Peyer's patch (tissue), 4 donors: Measurements from ENCODE around the gene PTEN. TPM values are rescaled to one million over a fixed set of nuclear protein-coding genes. Genes with fewer than 3 reads are reported as not detected.
"Not testable (repeated sequence)": the region's sequence is repeated elsewhere in the genome, so short reads cannot be mapped to it uniquely, and the experiment has no call there.

ENCODE experiments used
- DNase-seq, 3 donors: peaks; one replicate each; pipeline ENCODE4 v3.0.0-alpha.2; 2017 to 2019
- H3K27ac ChIP-seq, 4 donors: fragments of 200-600 bp; sonication (generic); one replicate each; pipeline ENCODE4 v1.5.1; 2016 to 2019
- H3K27me3 ChIP-seq, 2 donors: fragments of 200-600 bp; sonication (generic); one replicate each; pipeline ENCODE4 v1.5.1; 2019
- H3K36me3 ChIP-seq, 3 donors: fragments of 200-600 bp; sonication (generic); one replicate each; pipeline ENCODE4 v1.5.1; 2016 to 2019
- H3K4me1 ChIP-seq, 4 donors: fragments of 200-600 bp; sonication (generic); one replicate each; pipeline ENCODE4 v1.5.1; 2016 to 2019
- H3K4me3 ChIP-seq, 4 donors: fragments of 200-600 bp; sonication (generic); 1 replicate in 3 of 4; 2 replicates in 1 of 4; pipeline ENCODE4 v1.5.1; 2016 to 2019; ENCODE audit warnings: mild to moderate bottlenecking in 1 of 4
- H3K9me3 ChIP-seq, 4 donors: fragments of 200-600 bp; sonication (generic); one replicate each; pipeline ENCODE4 v1.5.1; 2016 to 2019; ENCODE audit warnings: mild to moderate bottlenecking in 1 of 4
- POLR2A ChIP-seq, 2 donors: fragments of 450-650 bp; IDR thresholded peaks; one replicate each; pipeline ENCODE4 v1.5.1; 2017; ENCODE audit warnings: antibody characterized with exemption in 2 of 2, mild to moderate bottlenecking in 2 of 2, moderate library complexity in 2 of 2
- total RNA-seq, 4 donors: library from RNA; depleted of rRNA; stranded (reverse); fragments of >200 nt; gene quantifications; one replicate each; pipeline ENCODE4 v1.1.0, GENCODE V29; 2016
- TF ChIP-seq, protein P1 (sequence below), 6 experiments: fragments of 450-650 bp in 4 of 6; fragments of 200-600 bp in 2 of 6; sonication (generic) in 1 of 6; IDR thresholded peaks; one replicate each; pipeline ENCODE4 v1.5.1; 2017 to 2019; ENCODE audit warnings: antibody characterized with exemption in 6 of 6, mild to moderate bottlenecking in 3 of 6, moderate library complexity in 1 of 6

Gene PTEN
- total RNA-seq, 4 donors from 2014 or later: 107 to 146 (median 125) TPM

DNA sequence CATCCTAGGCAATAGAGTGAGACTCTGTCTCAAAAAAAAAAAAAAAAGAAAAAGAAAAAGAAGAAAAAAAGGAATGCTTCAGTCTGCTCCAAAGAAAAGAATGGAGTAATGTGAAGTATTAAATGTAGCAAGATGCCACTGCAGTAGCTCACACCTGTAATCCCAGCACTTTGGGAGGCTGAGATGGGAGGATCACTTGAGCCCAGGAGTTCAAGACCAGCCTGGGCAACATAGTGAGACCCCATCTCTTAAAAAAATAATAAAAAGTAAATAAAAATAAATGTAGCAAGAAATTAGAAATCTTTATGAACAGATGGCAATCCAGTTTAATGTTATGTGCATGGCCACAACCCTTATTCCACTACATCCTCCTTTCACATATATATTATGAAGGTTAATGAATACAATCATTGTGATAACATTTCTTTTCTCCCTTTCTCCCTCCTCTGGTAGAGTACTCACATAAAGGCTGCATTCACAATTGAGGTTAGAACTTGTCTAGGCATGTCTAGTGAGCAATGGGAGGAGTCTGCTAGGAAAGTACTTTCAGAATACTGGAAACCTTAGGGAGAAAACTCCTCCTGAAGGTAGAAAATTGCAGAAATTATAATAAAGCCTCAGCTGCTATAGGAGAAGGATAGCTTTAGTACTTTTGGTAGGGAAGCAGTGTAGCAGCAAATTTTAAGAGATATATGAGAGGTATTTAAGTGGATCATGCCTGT is 20.5 kb upstream of the PTEN start:
- Histone ChIP-seq H3K4me1 (no peaks in the 10 kb centered on the region), H3K36me3 (no peaks in the 10 kb centered on the region), H3K27me3 (no peaks in the 10 kb centered on the region), H3K4me3 (no peak overlapping the region), H3K9me3 (no peaks in the 10 kb centered on the region), H3K27ac (peak overlapping the region in 2 of 4 donors; percentile 46 to 82)
- no peak for TF ChIP-seq POLR2A (IDR thresholded peaks at IDR 0.05)
- TF ChIP-seq, protein P1, sequence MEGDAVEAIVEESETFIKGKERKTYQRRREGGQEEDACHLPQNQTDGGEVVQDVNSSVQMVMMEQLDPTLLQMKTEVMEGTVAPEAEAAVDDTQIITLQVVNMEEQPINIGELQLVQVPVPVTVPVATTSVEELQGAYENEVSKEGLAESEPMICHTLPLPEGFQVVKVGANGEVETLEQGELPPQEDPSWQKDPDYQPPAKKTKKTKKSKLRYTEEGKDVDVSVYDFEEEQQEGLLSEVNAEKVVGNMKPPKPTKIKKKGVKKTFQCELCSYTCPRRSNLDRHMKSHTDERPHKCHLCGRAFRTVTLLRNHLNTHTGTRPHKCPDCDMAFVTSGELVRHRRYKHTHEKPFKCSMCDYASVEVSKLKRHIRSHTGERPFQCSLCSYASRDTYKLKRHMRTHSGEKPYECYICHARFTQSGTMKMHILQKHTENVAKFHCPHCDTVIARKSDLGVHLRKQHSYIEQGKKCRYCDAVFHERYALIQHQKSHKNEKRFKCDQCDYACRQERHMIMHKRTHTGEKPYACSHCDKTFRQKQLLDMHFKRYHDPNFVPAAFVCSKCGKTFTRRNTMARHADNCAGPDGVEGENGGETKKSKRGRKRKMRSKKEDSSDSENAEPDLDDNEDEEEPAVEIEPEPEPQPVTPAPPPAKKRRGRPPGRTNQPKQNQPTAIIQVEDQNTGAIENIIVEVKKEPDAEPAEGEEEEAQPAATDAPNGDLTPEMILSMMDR (IDR thresholded peaks at IDR 0.05): no peak
- no peak for DNase-seq

DNA sequence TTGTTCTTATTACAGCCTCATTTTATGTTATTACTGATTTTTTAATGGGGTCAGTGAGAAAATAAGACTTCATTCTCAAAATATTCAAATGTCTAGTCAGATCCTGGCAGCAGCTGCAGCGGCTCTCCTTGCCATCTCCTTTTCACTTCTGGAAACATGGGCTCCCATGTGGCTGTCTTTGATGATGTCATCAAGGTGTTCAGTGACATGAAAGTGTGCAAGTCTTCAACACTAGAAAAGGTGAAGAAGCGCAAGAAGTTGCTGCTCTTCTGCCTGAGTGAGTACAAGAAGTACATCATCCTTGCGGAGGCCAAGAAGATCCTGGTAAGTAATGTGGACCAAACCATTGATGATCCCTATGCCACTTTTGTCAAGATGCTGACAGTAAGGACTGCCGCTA is 19.7 kb upstream of the PTEN start:
- Histone ChIP-seq H3K4me3 (no peak overlapping the region), H3K9me3 (no peaks in the 10 kb centered on the region), H3K27me3 (no peaks in the 10 kb centered on the region), H3K4me1 (no peaks in the 10 kb centered on the region), H3K27ac (no peak overlapping the region), H3K36me3 (no peaks in the 10 kb centered on the region)
- DNase-seq: no peak
- TF ChIP-seq, protein P1 (IDR thresholded peaks at IDR 0.05): no peak
- TF ChIP-seq POLR2A (IDR thresholded peaks at IDR 0.05): no peak

DNA sequence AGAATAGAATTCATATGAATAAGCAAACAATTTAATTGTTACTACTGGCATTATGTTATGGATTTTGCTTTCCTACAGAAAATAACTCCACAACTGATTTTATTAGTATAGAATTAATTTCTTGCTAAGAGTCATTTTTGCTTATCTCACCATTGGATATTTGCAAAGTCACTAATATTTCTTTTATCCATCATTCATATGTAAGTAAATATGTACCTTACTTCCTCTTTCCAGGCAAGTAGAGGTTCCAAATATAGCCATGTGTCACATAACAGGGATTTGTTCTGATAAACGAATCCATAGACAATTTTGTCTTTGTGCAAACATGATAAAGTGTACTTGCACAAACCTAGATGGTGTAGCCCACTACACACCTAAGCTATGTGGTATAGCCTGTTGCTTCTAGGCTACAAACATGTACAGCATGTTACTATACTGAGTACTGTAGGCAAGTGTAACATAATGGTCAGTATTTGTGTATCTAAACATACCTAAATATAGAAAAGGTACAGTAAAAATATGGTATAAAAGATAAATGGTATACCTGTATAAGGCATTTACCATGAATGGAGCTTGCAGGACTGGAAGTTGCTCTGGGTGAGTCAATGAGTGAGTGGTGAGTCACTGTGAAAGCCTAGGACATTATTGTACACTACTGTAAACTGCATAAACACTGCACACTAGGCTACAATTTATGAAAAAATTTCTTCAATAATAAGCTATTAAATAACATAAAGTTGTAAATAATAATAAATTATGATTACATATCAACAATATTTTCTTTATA is 18.4 kb upstream of the PTEN start:
- Histone ChIP-seq H3K4me1 (no peaks in the 10 kb centered on the region), H3K36me3 (no peaks in the 10 kb centered on the region), H3K9me3 (no peaks in the 10 kb centered on the region), H3K4me3 (no peak overlapping the region), H3K27ac (no peak overlapping the region), H3K27me3 (no peaks in the 10 kb centered on the region)
- peak in 1 of 3 donors; percentile 69 for DNase-seq
- TF ChIP-seq, protein P1 (IDR thresholded peaks at IDR 0.05): no peak
- no peak for TF ChIP-seq POLR2A (IDR thresholded peaks at IDR 0.05)

DNA sequence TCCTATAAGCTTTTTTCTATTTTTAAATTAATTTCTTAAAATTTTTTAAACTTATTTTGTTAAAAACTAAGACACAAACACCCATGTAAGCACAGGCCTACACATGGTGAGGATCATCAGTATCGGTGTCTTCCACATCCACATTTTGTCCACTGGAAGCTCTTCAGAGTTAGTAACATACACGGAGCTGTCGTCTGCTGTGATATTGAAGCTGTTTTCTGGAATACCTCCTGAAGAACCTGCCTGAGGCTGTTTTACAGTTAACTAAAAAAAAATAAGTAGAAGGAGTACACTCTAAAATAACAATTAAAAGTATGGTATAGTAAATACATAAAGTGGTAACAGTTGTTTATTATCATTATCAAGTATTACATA is 17.8 kb upstream of the PTEN start:
- Histone ChIP-seq H3K4me3 (no peak overlapping the region), H3K27me3 (no peaks in the 10 kb centered on the region), H3K36me3 (no peaks in the 10 kb centered on the region), H3K4me1 (no peaks in the 10 kb centered on the region), H3K27ac (no peak overlapping the region), H3K9me3 (no peaks in the 10 kb centered on the region)
- no peak for TF ChIP-seq POLR2A (IDR thresholded peaks at IDR 0.05)
- TF ChIP-seq, protein P1 (IDR thresholded peaks at IDR 0.05): no peak
- DNase-seq: no peak

GRCh38 chr10:87846023-87846422 is 17.4 kb upstream of the PTEN start:
- Histone ChIP-seq H3K4me3 (no peak overlapping the region), H3K27me3 (no peaks in the 10 kb centered on the region), H3K4me1 (no peaks in the 10 kb centered on the region), H3K27ac (no peak overlapping the region), H3K36me3 (no peaks in the 10 kb centered on the region), H3K9me3 (no peaks in the 10 kb centered on the region)
- TF ChIP-seq, protein P1 (IDR thresholded peaks at IDR 0.05): no peak
- no peak for TF ChIP-seq POLR2A (IDR thresholded peaks at IDR 0.05)
- no peak for DNase-seq

DNA sequence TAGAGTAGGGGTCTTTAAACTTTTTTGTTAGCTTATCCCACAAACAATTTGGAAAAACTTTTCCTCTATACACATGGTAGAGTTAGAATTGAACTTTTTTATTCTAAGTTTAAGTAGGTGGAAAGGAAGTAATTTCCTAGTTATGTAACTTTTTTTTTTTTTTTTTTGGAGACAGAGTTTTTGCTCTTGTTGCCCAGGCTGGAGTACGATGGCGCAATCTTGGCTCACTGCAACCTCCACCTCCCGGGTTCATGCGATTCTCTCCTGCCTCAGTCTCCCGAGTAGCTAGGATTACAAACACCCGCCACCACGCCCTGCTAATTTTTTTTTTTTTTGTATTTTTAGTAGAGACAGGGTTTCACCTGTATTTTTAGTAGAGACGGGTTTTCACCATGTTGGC is 16.7 kb upstream of the PTEN start:
- not testable (repeated sequence) for H3K4me3 ChIP-seq, H3K27ac ChIP-seq, H3K36me3 ChIP-seq, H3K9me3 ChIP-seq, H3K27me3 ChIP-seq, DNase-seq, H3K4me1 ChIP-seq
